Neural cell (in vitro differentiated cells): ENCODE measurements around the gene DENND4A. TPM values are rescaled to one million over a fixed set of nuclear protein-coding genes. Genes with fewer than 3 reads are reported as not detected.

Experiments
- H2AFZ ChIP-seq: fragments of 200-600, 300-800 bp; sonication (generic), shearing (Covaris generic); 2 replicates; pipeline ENCODE4 v1.6.0; 2014; ENCODE audit warnings: low read depth, mild to moderate bottlenecking, antibody characterized with exemption, low read length, moderate library complexity
- H3F3A ChIP-seq: fragments of 200-600 bp; shearing (Covaris generic); 2 replicates; pipeline ENCODE4 v1.6.1; 2016; ENCODE audit warnings: mild to moderate bottlenecking, moderate library complexity, mixed read lengths, antibody characterized with exemption, low read length; ENCODE audit not compliant: insufficient read depth, poor library complexity, severe bottlenecking
- H3K27ac ChIP-seq: fragments of 200-600, 300-800 bp; sonication (generic), shearing (Covaris generic); 2 replicates; pipeline ENCODE4 v1.5.1; 2014; ENCODE audit warnings: mild to moderate bottlenecking, low read length, moderate library complexity
- H3K27me3 ChIP-seq: fragments of 300-800, 200-600 bp; sonication (generic), shearing (Covaris generic); 2 replicates; pipeline ENCODE4 v1.6.0; 2014; ENCODE audit warnings: mild to moderate bottlenecking, low read depth, low read length, moderate library complexity; ENCODE audit not compliant: insufficient read depth
- H3K36me3 ChIP-seq: fragments of 300-800, 200-600 bp; sonication (generic), shearing (Covaris generic); 2 replicates; pipeline ENCODE4 v1.5.1; 2014; ENCODE audit warnings: mild to moderate bottlenecking, antibody characterized with exemption, low read length, moderate library complexity; ENCODE audit not compliant: insufficient read depth
- H3K4me2 ChIP-seq: fragments of 300-800, 200-600 bp; sonication (generic), shearing (Covaris generic); 2 replicates; pipeline ENCODE4 v1.6.0; 2014; ENCODE audit warnings: mild to moderate bottlenecking, low read length
- H3K4me3 ChIP-seq: fragments of 300-800, 200-600 bp; sonication (generic), shearing (Covaris generic); 2 replicates; pipeline ENCODE4 v1.5.1; 2014; ENCODE audit warnings: mild to moderate bottlenecking, low read length, moderate library complexity
- H3K79me2 ChIP-seq: fragments of 200-600 bp; shearing (Covaris generic); replicated peaks from 2 replicates; pipeline ENCODE4 v1.6.0; 2014; ENCODE audit warnings: mild to moderate bottlenecking, low read length, moderate library complexity; ENCODE audit not compliant: insufficient read depth
- H3K9ac ChIP-seq: fragments of 300-800, 200-600 bp; sonication (generic), shearing (Covaris generic); 2 replicates; pipeline ENCODE4 v1.6.1; 2016; ENCODE audit warnings: mild to moderate bottlenecking, low read length, mixed read lengths
- H3K9me2 ChIP-seq: fragments of 200-600 bp; shearing (Covaris generic); 2 replicates; pipeline ENCODE4 v1.6.1; 2016; ENCODE audit warnings: mild to moderate bottlenecking, low read length, mixed read lengths; ENCODE audit not compliant: insufficient read depth
- H3K9me3 ChIP-seq: fragments of 200-600, 300-800 bp; sonication (generic), shearing (Covaris generic); 2 replicates; pipeline ENCODE4 v1.6.1; 2016; ENCODE audit warnings: mild to moderate bottlenecking, mixed run types, low read length, moderate library complexity, mixed read lengths
- H4K20me1 ChIP-seq: fragments of 200-600 bp; shearing (Covaris generic); 2 replicates; pipeline ENCODE4 v1.6.1; 2016; ENCODE audit warnings: mild to moderate bottlenecking, mixed run types; ENCODE audit not compliant: insufficient read depth
- EP300 ChIP-seq: fragments of 450-650 bp; conservative IDR thresholded peaks from 2 replicates; pipeline ENCODE4 v1.6.1; 2014; ENCODE audit warnings: antibody characterized with exemption, mild to moderate bottlenecking, moderate library complexity; ENCODE audit not compliant: poor library complexity, severe bottlenecking
- EZH2 ChIP-seq: fragments of 200-600, 300-800 bp; shearing (Covaris generic), sonication (generic); IDR thresholded peaks from 2 replicates; pipeline ENCODE4 v1.6.1; 2014; ENCODE audit warnings: antibody characterized with exemption, low read length, borderline replicate concordance, mild to moderate bottlenecking; ENCODE audit not compliant: insufficient read depth, poor library complexity, severe bottlenecking
- MXI1 ChIP-seq: fragments of 450-650 bp; conservative IDR thresholded peaks from 2 replicates; pipeline ENCODE4 v1.6.1; 2014; ENCODE audit warnings: antibody characterized with exemption, mild to moderate bottlenecking; ENCODE audit not compliant: poor library complexity, severe bottlenecking
- POLR2AphosphoS5 ChIP-seq: IDR thresholded peaks from 2 replicates; pipeline ENCODE4 v1.6.1; 2012
- RAD21 ChIP-seq: fragments of 450-650 bp; conservative IDR thresholded peaks from 2 replicates; pipeline ENCODE4 v1.6.1; 2014; ENCODE audit warnings: antibody characterized with exemption, mild to moderate bottlenecking, moderate library complexity
- SMC3 ChIP-seq: fragments of 450-650 bp; conservative IDR thresholded peaks from 2 replicates; pipeline ENCODE4 v1.6.1; 2014; ENCODE audit warnings: antibody characterized with exemption, mild to moderate bottlenecking, moderate library complexity; ENCODE audit not compliant: poor library complexity
- TAF1 ChIP-seq: IDR thresholded peaks from 2 replicates; pipeline ENCODE4 v1.6.1; 2012; ENCODE audit warnings: low read depth
- polyA plus RNA-seq: library from polyadenylated mRNA; depleted of rRNA; stranded (reverse); fragments of >200 nt; gene quantifications from 2 replicates; pipeline ENCODE4 v1.2.3, GENCODE V29; 2014
- TF ChIP-seq, protein P1 (sequence below): IDR thresholded peaks from 2 replicates; pipeline ENCODE4 v1.6.1; 2012; ENCODE audit warnings: borderline replicate concordance
- TF ChIP-seq, protein P2 (sequence below): fragments of 450-650 bp; IDR thresholded peaks from 2 replicates; pipeline ENCODE4 v1.5.1; 2014; ENCODE audit warnings: antibody characterized with exemption, mild to moderate bottlenecking, moderate library complexity; ENCODE audit not compliant: poor library complexity, severe bottlenecking

Gene DENND4A
- polyA plus RNA-seq, 1 donor from 2014 or later: 7.5 TPM

DNA sequence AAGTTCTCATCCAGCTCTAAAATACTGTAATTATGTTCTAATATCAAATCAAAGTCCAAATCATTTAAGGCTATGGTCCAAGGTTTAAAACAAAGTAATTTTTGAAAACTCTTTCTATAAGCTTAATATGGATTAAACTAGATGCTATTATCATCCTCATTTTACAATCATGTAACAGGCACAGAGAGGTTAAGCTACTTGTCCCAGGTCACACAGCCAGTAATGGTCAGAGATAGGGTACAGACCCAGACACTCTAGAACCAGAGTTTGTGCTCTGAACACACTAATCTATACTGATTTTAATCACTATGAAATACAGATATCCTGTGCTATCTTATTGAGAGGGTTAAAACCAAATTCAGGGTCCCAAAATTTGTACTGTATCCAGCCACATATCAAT is 44.8 kb downstream of the DENND4A start:
- no peaks in the 10 kb centered on the region for H3K9me2 ChIP-seq
- no peaks in the 10 kb centered on the region for H3K9me3 ChIP-seq
- H4K20me1 ChIP-seq: no peaks in the 10 kb centered on the region
- no peak overlapping the region for H3K4me2 ChIP-seq
- TF ChIP-seq TAF1 (no peak), RAD21 (no peak), POLR2AphosphoS5 (no peak), SMC3 (no peak), MXI1 (no peak), EP300 (no peak), EZH2 (no peak)
- TF ChIP-seq, protein P1, sequence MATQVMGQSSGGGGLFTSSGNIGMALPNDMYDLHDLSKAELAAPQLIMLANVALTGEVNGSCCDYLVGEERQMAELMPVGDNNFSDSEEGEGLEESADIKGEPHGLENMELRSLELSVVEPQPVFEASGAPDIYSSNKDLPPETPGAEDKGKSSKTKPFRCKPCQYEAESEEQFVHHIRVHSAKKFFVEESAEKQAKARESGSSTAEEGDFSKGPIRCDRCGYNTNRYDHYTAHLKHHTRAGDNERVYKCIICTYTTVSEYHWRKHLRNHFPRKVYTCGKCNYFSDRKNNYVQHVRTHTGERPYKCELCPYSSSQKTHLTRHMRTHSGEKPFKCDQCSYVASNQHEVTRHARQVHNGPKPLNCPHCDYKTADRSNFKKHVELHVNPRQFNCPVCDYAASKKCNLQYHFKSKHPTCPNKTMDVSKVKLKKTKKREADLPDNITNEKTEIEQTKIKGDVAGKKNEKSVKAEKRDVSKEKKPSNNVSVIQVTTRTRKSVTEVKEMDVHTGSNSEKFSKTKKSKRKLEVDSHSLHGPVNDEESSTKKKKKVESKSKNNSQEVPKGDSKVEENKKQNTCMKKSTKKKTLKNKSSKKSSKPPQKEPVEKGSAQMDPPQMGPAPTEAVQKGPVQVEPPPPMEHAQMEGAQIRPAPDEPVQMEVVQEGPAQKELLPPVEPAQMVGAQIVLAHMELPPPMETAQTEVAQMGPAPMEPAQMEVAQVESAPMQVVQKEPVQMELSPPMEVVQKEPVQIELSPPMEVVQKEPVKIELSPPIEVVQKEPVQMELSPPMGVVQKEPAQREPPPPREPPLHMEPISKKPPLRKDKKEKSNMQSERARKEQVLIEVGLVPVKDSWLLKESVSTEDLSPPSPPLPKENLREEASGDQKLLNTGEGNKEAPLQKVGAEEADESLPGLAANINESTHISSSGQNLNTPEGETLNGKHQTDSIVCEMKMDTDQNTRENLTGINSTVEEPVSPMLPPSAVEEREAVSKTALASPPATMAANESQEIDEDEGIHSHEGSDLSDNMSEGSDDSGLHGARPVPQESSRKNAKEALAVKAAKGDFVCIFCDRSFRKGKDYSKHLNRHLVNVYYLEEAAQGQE: no peak
- TF ChIP-seq, protein P2, sequence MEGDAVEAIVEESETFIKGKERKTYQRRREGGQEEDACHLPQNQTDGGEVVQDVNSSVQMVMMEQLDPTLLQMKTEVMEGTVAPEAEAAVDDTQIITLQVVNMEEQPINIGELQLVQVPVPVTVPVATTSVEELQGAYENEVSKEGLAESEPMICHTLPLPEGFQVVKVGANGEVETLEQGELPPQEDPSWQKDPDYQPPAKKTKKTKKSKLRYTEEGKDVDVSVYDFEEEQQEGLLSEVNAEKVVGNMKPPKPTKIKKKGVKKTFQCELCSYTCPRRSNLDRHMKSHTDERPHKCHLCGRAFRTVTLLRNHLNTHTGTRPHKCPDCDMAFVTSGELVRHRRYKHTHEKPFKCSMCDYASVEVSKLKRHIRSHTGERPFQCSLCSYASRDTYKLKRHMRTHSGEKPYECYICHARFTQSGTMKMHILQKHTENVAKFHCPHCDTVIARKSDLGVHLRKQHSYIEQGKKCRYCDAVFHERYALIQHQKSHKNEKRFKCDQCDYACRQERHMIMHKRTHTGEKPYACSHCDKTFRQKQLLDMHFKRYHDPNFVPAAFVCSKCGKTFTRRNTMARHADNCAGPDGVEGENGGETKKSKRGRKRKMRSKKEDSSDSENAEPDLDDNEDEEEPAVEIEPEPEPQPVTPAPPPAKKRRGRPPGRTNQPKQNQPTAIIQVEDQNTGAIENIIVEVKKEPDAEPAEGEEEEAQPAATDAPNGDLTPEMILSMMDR: no peak
- no peaks in the 10 kb centered on the region for H3F3A ChIP-seq
- H2AFZ ChIP-seq: no peak overlapping the region
- H3K4me3 ChIP-seq: no peak overlapping the region
- no peak overlapping the region for H3K27ac ChIP-seq
- H3K36me3 ChIP-seq: no peaks in the 10 kb centered on the region
- H3K9ac ChIP-seq: no peak overlapping the region
- no peaks in the 10 kb centered on the region for H3K27me3 ChIP-seq
- no peaks in the 10 kb centered on the region for H3K79me2 ChIP-seq

DNA sequence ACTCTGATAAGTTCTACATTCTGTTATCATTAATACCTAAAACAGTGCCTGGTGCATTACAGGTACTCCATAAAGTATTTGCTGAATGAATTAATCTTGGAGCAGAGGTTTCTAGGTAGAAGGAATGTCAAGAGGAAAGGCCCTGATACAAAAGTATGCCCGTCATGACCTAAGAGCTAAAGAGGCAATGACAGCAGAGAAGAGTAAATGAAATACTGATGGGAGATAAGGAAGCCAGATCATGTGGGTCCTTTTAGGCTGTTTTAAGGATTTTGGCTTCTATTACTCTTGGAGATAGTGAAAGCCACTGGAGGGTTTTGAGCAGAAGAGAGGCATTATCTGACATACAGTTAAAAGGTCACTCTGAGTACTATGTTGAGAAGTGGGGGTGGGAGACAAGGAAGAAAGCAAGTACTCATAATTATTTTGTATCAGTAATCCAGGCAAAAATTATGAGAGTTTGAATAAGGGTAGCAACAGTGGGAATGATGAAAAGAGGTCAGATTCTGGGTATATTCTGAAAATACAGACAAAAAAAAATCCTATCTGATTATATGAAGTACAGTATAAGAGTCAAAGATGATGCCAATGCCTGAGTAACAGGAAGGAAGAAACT is 48.3 kb downstream of the DENND4A start:
- H4K20me1 ChIP-seq: no peaks in the 10 kb centered on the region
- no peaks in the 10 kb centered on the region for H3K27me3 ChIP-seq
- no peak overlapping the region for H3K4me2 ChIP-seq
- H3K9me3 ChIP-seq: no peaks in the 10 kb centered on the region
- H3K79me2 ChIP-seq: no peaks in the 10 kb centered on the region
- no peak overlapping the region for H3K27ac ChIP-seq
- no peak overlapping the region for H3K9ac ChIP-seq
- no peak overlapping the region for H2AFZ ChIP-seq
- no peak overlapping the region for H3K4me3 ChIP-seq
- no peaks in the 10 kb centered on the region for H3K36me3 ChIP-seq
- TF ChIP-seq, protein P2: no peak
- TF ChIP-seq, protein P1: no peak
- no peak for TF ChIP-seq MXI1
- no peaks in the 10 kb centered on the region for H3K9me2 ChIP-seq
- H3F3A ChIP-seq: no peaks in the 10 kb centered on the region
